Vagina (tissue), 2 donors: ENCODE data around the gene STXBP6.

Source experiments
- POLR2A ChIP-seq, 2 donors: fragments of 450-650 bp; IDR thresholded peaks; one replicate each; pipeline ENCODE4 v1.6.1; 2017; ENCODE audit warnings: antibody characterized with exemption in 2 of 2, mild to moderate bottlenecking in 2 of 2, moderate library complexity in 2 of 2
- POLR2AphosphoS5 ChIP-seq, 2 donors: sonication (generic); formaldehyde crosslinking; IDR thresholded peaks; one replicate each; pipeline ENCODE4 v1.9.0; 2017; ENCODE audit warnings: antibody characterized with exemption in 2 of 2, mild to moderate bottlenecking in 2 of 2, low read depth in 1 of 2; ENCODE audit not compliant: insufficient read depth in 1 of 2
- TF ChIP-seq, protein P1 (sequence below), 3 experiments: fragments of 450-650 bp in 2 of 3; fragments of 200-600 bp in 1 of 3; sonication (generic) in 1 of 3; IDR thresholded peaks; one replicate each; pipeline ENCODE4 v1.5.1; 2017 to 2019; ENCODE audit warnings: antibody characterized with exemption in 3 of 3, mild to moderate bottlenecking in 2 of 3, moderate library complexity in 2 of 3

DNA sequence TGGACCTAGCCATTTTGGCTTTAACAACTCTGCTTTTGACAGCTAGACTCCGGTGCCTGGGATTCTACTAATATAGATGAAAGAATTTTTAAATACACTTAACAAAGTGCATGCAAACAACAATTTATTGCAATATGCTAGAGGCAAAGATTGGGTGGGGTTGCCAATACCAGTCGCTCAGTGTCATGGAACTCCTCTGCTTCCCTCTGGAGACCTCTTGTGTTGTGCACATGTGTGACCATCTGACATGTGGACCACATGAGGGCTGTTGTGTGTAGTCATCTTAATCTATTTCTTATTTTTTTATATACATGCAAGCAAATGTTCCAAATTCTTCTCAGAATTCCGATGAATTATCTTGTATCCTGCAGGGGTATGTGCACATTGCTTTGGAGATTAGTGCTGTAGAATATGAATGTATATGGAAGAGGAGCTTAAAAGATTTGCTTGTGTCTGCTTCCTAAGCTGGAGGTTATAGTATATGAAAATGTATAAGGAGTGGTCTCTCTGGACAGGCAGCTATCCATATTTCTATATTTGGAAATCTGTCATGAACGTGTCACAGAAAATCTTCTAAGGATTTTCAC, 24.2 kb upstream of the STXBP6 start:
- TF ChIP-seq, protein P1, sequence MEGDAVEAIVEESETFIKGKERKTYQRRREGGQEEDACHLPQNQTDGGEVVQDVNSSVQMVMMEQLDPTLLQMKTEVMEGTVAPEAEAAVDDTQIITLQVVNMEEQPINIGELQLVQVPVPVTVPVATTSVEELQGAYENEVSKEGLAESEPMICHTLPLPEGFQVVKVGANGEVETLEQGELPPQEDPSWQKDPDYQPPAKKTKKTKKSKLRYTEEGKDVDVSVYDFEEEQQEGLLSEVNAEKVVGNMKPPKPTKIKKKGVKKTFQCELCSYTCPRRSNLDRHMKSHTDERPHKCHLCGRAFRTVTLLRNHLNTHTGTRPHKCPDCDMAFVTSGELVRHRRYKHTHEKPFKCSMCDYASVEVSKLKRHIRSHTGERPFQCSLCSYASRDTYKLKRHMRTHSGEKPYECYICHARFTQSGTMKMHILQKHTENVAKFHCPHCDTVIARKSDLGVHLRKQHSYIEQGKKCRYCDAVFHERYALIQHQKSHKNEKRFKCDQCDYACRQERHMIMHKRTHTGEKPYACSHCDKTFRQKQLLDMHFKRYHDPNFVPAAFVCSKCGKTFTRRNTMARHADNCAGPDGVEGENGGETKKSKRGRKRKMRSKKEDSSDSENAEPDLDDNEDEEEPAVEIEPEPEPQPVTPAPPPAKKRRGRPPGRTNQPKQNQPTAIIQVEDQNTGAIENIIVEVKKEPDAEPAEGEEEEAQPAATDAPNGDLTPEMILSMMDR (IDR thresholded peaks at IDR 0.05), result no peak
- TF ChIP-seq POLR2A (IDR thresholded peaks at IDR 0.05), result no peak
- no peak for TF ChIP-seq POLR2AphosphoS5 (IDR thresholded peaks at IDR 0.05; ENCODE audit: insufficient read depth in 1 of 2, low read depth in 1 of 2)
